Islet of Langerhans (tissue), 1 donor: ENCODE measurements around the gene VKORC1.
"Not testable (repeated sequence)": the region's sequence is repeated elsewhere in the genome, so short reads cannot be mapped to it uniquely, and the experiment has no call there.

Experiments
- FAIRE-seq: peaks from one replicate; lab custom pipeline; 2011; peaks lifted over from hg19 to GRCh38; lab: Jason Lieb, UNC

VKORC1 gene

DNA sequence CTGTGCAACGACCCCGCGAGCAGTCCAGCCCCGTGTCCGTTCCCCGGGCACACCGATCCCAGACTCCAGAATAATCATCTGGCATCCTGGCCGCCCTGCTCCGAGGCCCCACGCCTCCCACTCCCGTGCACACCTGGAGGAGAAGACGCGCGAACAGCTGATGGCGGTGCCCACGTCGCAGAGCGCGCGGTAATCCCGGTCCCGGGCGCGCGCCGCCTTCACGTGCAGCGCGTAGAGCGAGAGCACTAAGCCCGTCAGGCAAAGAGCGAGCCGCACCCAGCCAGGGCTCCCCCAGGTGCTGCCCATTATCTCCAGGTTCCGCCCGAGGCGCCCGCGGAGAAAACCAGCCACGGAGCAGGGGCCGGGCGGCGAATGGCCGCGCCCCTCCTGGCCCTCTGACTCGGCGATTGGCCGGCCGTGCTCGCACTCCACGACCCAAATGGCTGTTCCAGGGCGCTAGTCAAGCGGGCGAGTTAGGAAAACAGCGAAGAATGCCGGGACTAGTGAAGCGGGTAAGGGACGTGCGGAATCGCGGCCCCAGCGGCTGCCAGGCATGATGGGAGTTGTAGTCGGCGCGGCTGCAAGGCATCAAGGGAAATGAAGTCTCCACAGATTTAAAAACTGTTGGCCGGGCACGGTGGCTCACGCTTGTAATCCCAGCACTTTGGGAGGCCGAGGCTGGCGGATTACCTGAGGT, at the start of gene VKORC1:
Gene VKORC1 (minus strand): TSS at position 374 of the 697 bp plus-strand sequence. CDS start 68 bp downstream, at position 306.
- FAIRE-seq = no peak

DNA sequence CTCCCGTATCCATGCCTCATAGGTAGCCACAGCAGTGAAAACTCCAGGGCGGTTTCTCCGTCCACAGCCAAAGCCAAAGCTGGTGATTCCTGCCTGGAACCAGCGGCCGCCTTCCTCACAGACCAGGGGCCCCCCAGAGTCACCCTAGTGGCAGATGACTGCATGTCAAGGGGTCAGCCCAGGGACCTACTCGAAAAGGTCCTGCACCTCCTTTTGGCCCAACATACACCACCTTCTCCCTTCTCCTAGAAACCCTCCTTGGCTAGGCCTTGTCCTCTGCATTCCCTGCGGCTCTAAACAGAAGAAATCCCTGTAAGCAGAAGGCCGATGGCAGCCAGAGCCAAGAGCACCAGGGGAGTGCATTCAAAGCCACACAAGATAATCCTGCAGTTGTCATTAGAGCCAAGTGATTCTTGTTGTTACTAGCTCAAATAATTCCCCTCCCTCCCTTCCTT, 49.1 kb upstream of the VKORC1 start:
- no peak for FAIRE-seq

DNA sequence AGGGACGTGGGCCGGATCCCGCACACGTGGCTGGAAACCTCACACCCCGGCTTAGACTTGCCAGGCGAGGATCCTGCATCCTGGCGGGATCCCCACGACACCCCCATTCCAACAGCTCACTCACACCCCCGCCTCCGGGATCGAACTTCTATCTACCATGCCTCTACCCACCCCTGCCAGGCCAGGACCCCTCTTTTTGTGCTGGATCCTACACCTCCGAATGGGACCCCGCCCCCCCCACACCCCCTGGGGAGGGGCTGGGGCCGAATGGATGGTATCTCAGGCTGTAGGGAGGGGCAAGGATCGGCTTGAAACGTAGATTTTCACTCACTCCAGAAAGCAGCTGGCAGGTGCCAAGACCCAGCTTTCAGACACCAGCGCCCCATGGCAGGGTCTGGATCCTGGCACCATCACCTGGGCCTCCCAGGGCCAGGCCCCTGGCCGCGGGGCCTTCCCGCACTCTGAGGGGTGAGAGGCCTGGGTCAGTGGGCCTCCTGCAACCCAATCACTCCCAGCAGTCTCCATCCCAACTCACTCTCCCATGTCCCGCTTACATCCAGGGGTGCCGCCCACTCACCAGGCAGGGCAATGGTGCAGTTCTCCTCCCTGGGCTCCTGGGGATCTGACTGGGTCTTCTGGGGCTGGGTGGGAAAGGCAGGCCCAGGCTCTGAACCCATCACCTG, 48.6 kb upstream of the VKORC1 start:
- FAIRE-seq = no peak

DNA sequence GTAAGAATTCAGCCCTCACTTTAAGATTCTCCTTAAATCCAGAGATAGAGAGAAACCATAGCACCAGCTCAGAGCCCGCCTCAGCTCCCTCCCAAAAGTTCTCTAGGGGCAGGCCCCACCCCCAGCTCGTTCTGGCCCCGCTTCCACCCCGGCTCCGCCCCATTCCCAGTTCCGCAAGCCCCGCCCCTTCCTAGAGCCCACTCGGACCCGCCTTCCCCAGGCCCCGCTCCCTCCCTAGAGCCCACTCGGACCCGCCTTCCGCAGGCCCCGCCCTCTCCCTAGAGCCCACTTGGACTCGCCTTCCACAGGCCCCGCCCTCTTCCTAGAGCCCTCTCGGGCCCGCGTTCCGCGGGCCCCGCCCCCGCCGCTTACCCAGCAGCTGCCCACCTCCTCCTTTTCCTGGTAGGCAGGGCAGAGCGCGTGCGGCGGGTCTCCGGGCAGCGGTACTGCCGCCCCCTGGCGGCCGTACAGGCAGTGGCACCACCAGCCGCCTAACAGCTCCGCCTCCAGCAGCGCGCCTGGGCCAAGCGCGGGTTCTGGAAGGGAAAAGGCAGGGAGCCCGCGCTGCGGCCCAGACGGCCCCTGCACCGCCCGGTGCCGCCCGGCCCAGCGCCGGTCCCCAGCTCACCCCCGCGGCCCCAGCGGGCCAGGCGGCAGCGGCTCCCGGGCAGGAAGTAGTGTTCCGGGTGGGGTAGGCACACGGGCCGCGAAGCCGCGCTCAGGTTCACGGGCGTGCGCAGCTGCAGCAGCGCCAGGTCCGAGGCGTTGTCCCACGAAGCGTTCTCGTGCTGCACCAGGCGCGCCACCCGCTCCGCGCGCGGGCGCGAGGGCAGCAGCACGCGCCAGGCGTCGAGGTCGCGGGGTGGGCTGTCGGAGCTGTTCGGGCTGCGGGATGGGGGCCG, 47.8 kb upstream of the VKORC1 start:
- no peak for FAIRE-seq

DNA sequence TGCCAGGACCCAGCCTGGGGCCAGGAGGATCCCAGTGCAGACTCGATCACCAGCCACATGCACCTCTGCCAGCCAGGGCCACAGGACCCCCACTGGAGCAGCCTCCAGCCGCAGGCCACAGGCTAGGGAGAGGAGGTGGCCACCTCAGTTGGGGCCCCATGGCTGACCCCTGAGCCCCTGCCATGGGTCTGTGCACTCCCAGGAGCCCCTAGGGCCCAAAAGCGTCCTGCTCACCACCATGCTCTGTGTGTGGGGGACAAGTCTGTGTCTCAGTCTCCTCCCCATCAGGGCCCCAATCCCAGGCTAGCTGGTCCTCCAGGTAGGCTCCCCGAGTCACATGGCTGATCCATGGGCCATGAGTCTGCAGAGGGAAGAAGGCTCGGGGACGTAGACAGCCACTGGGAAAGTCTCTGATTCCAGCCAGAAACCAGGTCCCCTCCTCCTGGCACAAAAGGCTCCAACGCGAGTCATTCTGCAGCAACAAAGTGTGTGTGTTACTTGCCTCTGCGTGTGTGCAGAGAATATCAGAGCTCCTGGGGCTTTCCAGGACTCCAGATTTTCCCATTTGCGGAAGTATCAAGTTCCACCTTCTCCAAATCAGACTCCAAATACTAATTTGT, 47.0 kb upstream of the VKORC1 start:
- FAIRE-seq = no peak

DNA sequence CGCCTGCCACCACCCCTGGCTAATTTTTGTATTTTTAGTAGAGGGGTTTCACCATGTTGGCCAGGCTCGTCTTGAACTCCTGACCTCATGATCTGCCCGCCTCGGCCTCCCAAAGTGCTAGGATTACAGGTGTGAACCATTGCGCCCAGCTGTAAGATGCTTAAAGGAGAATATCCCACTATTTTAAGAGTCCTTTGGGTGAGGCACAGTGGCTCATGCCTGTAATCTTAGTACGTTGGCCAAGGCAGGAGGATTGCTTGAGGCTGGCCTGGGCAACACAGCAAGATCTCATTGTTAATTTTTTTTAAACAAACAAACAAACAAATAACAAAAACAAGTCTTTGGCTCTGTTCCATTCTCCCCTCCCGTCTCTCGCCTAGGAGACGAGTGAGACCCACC, 46.5 kb upstream of the VKORC1 start:
- not testable (repeated sequence) for FAIRE-seq

DNA sequence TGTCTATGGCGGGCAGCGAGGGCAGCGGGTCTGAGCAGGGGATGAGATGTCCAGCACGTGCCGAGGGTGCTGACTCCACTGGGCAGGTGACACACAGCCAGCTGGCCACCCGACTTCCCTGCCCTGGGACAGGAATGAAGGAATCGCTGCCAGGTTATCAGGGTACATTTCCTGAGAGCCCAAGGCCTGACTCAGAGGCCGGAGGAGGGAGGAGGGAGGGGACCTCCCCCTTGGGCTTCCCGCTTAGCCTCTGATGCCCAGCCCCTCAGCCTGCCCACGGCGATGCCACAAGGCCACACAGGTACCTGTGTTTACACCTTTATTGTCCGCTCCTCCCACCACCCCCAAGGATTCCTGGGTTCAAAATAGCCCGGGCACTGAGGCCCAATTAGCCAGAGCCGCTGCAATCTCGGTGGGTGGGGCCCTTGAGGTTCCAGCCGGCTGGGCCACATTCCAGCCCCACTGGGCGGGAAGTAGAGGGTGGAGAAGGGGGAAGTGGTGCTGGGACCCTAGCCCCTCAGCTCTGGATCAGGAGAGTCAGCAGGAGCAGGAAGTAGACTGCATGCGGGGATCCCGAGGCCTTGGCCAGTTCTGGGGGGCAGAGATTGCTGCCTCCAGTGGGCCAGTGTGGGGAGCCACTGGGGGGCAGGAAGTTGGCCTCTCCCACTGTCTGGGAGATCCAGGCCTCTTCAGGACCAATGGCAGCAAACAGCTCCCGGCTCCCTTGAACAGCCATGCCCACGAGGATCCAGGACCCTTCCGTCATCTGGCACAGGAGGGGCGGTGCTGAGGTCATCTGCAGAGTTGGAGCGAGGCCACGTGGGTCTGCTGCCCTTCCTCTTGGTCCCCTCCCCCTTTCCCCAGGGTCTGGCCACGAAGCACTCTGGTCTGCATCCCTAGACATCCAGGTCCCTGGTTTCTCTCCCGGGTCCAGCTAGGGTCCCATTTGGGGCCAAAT, 44.3 kb upstream of the VKORC1 start:
- FAIRE-seq = no peak

DNA sequence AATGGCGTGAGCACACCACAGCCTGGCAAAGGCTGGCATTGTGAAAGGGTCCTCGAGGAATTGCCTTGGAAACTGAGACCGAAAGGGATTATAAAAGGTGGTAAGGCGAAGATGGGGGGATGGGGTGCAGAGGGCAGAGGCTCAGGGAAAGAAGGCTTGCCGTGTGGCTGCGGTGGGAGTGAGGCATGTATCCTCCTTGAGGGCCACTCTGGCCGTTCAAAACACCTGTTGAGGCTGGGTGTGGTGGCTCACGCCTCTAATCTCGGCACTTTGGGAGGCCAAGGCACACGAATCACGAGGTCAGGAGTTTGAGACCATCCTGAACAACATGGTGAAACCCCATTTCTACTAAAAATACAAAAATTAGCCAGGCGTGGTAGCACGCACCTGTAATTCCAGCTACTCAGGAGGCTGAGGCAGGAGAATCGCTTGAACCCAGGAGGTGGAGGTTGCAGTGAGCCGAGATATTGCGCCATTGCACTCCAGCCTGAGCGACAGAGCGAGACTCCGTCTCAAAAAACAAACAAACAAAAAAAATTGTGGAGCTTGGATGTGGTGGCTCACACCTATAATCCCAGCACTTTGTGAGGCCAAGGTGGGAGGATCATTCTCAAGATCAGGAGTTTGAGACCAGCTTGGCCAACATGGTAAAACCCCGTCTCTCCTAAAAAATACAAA, 42.4 kb upstream of the VKORC1 start:
- not testable (repeated sequence) for FAIRE-seq

DNA sequence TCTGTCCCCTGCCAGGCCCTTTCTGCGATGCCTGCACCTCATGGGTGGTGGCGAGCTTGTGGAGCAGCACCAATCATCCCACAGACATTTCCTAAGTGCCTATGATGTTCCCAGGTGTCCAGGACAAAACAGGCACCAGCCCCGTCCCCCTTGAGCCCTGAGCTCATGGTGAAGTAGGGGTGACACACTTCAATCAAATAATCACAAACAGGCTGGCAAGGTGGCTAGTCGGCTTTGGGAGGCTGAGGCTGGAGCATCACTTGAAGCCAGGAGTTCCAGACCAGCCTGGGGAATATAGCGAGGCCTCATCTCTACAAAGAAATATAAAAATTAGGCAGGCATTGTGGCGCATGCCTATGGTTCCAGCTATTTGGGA, 41.7 kb upstream of the VKORC1 start:
- FAIRE-seq = no peak

DNA sequence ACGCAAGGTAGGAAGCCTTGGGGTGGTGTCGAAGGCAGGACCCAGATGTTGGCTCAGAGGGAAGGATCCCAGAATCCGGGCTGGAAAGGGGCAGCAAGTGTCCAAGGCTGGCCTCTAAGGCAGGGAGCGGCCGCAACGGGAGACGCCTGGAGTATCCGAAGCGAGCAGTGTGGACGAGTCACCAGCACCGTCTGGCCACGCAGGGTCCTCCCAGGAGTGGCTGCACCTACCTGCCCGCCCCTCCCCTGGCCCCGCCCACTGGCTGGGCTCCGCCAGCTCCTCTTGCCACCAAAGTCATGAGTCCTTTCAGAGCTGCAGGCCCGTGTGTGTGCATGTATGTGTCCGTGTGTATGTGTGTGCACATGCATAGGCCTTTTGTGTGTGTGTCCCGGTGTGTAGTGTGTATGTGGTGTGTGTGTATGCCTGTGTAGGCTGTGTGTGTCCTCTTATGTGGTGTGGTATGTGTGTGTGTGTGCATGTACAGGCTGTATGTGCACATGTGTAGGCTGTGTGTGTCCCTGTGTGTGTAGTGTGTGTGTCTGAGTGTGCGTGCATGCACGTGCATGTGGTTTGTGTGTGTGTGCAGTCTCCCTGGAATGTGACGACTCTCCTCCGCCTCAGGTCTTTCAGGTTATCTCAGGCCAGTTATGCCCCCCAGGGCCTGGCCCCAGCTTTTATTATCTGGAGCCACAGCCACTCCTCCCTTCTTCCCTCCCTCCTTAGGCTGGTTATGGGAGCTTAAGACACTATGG, 41.1 kb upstream of the VKORC1 start, which contains the start of gene PRSS8:
Gene PRSS8 (minus strand): TSS at position 193 of the 752 bp plus-strand sequence. CDS start 229 bp downstream, outside the sequence.
- no peak for FAIRE-seq

DNA sequence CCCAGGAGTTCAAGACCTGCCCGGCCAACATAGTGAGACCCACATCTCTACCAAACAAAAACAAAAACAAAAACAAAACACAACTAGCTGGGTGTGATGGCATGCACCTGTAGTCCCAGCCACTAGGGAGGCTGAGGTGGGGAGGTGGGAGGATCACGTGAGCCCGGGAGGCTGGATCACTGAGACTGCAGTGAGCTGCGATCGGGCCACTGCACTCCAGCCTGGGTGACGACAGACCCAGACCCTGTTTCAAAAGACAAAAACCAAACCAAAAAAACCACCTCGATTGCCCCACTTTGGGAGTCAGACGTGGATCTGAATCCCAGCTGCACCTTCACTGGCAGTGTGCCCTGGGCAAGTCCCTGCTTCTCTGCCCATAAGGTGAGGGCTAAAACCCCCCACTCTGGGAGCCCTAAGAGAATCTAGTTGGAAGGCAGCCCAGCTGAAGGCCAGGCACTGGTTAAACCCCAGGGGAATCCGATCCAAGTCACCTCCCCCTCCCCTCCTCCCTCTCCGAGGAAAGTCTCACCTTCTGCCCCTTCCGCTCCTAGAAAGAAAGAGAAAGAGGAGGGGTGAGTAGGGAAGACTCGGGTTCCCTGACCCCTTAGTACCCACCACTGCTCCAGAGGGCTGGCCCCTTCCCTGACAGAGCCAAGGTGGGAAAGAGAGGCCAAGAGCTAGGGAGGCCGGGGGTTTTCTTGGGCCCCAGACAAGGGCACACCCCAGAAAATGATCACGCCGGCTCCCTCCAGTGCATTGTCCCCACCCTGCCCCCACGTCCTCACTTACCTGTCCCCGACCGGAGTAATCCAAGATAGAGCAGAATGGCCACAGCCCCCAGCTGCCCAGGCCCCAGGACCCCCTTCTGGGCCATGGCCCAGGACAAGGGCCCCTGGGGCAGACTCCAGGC, 40.3 kb upstream of the VKORC1 start:
- FAIRE-seq = no peak

DNA sequence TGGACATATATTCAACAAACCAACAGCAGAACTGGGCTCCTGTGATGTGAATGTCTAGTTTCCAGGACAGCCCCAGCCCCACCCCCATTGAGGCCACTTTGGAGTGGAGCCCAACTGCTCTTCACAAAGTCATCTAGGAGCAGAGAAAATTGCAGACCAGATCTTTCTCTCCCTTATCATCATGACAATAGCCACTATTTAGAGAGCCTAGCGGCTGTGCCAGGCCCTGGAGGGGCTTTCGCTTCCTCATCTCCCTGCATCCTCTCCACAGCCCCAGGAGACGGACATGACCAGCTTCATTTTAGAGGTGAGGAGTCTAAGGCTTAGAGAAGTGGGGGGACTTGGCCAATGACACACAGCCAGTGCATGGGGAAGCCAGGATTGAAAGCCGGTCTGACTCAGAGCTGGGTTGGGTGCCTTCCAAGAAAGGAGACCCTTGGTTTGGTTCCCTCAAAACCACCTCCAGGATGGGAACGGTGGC, 39.5 kb upstream of the VKORC1 start:
- no peak for FAIRE-seq

DNA sequence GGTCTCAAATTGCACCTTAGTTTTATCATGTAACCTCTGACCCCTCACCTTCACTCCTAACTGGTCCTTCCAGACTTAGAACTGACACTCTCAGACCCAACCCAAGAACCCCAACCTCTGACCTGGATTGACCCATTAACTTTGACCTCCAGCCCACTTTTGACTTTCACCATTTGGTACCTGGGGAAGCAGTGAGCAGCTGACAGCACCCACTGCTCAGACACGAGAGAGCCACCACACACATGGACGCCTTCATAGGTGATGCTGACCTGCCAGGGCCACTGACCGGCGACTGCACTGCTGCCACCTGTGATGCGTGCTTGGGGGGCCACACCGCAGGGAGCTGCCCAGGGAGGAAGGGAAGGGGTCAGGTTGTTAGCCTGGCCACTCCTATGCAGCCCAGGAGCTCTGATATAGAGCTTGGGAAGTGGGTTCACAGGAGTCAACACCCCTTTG, 38.5 kb upstream of the VKORC1 start:
- no peak for FAIRE-seq

DNA sequence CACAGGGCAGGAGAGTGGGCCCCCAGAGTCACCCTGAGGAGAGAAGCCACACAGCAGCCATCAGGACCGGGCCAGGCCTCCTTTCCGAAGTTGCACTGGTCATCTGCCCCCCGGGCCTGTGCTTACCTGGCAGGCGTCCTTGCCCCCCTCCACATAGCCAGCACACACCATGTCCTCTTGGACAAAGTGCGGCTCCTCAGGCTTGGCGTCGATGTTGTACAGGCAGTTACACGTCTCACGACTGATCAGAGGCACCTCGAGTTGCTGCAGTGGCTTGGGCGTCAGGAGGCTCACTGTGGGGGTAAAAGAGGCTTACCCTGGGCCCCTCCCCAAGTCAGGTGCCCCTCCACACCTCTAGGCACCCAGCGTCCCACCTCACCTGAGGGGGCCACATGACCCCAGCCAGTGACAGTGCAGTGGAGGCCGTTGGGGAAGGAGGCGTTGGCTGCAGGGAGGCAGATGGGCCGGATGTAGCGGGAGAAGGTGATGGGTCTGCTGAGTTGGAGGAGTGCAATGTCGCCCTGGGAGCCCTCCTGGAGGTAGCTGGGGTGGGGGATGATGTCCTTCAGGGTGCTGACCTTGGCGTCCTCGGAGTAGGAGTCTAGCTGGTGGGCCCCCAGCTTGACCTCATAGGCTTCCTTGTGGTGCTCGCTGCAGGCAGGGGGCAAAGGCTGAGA, 37.8 kb upstream of the VKORC1 start:
- no peak for FAIRE-seq

DNA sequence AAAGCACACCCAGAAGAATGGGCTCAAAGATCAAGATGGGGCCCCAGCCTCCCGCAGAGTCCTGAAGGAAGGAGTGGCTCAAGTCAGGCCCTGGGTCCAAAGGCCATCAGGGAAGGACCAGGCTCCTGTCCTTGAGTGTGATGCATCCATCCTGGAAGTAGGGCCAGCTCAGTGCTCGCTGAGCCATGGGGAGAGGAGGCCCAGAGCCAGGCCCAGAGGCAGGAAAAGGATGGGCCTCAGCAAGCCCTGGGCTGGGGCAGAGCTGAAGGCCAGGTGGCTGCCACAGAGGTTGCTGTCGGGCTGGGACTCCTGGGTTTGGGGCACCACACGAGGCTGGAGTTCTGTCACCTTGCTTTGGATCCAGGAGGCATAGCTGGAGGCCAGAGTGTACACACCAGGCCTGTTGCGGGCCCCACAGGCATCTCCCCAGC, 37.3 kb upstream of the VKORC1 start:
- no peak for FAIRE-seq

DNA sequence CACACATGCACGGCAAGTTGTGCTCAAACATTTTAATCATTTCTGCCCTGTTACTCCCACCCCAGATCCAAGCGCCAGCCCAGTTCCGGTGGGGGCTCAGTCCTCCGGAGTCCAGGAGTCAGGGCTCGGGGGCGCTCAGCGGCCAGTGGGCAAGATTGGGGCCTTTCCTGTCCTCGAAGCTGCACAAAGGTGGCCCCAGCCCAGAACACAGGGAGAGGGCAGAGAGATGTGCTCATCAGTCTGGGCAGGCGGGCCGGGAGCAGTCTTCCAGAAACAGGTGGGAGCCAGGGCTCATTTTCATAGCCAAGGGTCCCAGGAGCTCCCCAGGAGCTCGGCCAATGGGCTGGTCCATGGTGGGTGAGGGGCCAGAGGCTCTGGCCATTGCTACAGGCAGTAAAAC, 36.8 kb upstream of the VKORC1 start:
- FAIRE-seq = no peak

DNA sequence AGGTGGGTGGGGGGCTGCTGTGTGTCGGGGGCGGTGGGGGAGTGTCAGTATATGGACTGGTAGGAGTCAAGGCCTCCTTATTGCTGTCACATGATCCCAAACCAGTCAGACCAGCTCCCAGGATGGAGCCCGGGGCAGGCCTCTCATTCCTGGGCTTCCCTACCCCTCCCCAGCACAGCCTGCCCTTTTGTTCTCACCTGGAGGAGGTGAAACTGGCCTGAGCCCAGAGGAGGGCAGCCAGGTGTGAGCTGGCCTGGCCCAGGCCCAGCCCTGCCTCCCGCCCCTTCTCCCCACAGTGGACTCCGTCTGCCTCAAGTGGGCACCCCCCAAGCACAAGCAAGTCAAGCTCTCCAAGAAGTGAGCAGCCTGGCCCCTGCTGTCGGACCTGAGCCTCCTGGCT, 36.3 kb upstream of the VKORC1 start:
- FAIRE-seq = no peak
